Measurements from ENCODE around the gene RAMACL. TPM values are rescaled to one million over a fixed set of nuclear protein-coding genes. Genes with fewer than 3 reads are reported as not detected.

The RAMACL gene
- total RNA-seq, 1 experiment from 2014 or later: 0.77 TPM

DNA sequence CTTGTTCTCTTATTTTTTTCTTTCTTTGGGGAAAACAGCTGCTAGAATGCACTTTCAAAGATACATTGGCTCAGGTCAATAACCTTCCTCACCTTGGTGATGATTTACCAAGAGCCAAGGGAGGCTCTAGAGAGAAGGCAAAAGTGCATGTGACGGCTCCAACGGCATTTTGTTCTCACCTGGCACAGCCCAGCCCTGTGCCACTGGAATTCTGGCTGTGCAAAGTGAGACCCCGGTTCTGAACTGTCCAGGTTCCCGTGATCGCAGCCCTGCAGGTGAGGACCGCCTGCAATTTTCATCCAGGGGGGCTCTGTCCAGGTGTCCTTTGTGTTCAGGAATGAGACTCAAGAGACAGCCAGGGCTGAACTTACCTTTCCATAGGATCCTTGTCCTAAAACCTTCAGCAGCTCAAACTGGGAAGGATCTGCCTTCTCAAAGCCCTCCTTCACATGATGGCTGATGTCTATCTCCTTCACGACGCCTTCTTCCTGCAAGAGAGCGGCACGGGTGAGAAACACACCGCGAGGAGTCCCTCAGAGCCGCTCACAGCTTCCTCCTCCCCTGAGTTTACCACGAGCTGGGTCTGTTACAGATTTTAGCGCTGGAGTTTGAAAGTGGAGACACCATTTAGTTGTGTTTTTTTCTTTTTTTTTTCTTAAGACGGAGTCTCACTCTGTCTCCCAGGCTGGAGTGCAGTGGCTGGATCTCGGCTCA is 48.0 kb downstream of the RAMACL start:
- Histone ChIP-seq H3K4me3 (ENCODE audit: low read depth, low read length, poor library complexity, severe bottlenecking) (no peak overlapping the region), H3K36me3 (ENCODE audit: insufficient read depth, low read length, poor library complexity, severe bottlenecking) (no peaks in the 10 kb centered on the region), H3K27me3 (replicated peaks; ENCODE audit: insufficient read depth, low read depth, low read length, poor library complexity) (no peaks in the 10 kb centered on the region), H3K9me3 (ENCODE audit: low read depth, low read length, poor library complexity, severe bottlenecking) (no peaks in the 10 kb centered on the region), H3K27ac (ENCODE audit: low read depth, low read length, poor library complexity, severe bottlenecking) (no peak overlapping the region), H3K4me1 (ENCODE audit: insufficient read depth, low read length, poor library complexity, severe bottlenecking) (no peaks in the 10 kb centered on the region)
- BruUV-seq (replicated peaks): no TSS peak
- CTCF ChIA-PET: no interaction called here
- no peak for TF ChIP-seq EZH2 (IDR thresholded peaks at IDR 0.05; ENCODE audit: borderline replicate concordance, low read depth, low read length, poor library complexity, severe bottlenecking)
- no peak for TF ChIP-seq CTCF (conservative IDR thresholded peaks at IDR 0.05; ENCODE audit: low read depth, low read length)
- POLR2A ChIA-PET (ENCODE audit: low non-redundant PET): no interaction called here
- intact Hi-C loops (cut with micrococcal nuclease; ENCODE audit: unreplicated experiment): no loop called here
- no peak for DNase-seq (ENCODE audit: low spot score)

- Histone ChIP-seq H3K27me3 (replicated peaks; ENCODE audit: insufficient read depth, low read depth, low read length, poor library complexity) (no peaks in the 10 kb centered on the region), H3K27ac (ENCODE audit: low read depth, low read length, poor library complexity, severe bottlenecking) (no peak overlapping the region), H3K4me1 (ENCODE audit: insufficient read depth, low read length, poor library complexity, severe bottlenecking) (no peaks in the 10 kb centered on the region), H3K9me3 (ENCODE audit: low read depth, low read length, poor library complexity, severe bottlenecking) (no peaks in the 10 kb centered on the region), H3K36me3 (ENCODE audit: insufficient read depth, low read length, poor library complexity, severe bottlenecking) (no peaks in the 10 kb centered on the region), H3K4me3 (ENCODE audit: low read depth, low read length, poor library complexity, severe bottlenecking) (no peak overlapping the region)
- TF ChIP-seq EZH2 (IDR thresholded peaks at IDR 0.05; ENCODE audit: borderline replicate concordance, low read depth, low read length, poor library complexity, severe bottlenecking) (no peak), CTCF (conservative IDR thresholded peaks at IDR 0.05; ENCODE audit: low read depth, low read length) (no peak)
- intact Hi-C loops (cut with micrococcal nuclease; ENCODE audit: unreplicated experiment): no loop called here
- CTCF ChIA-PET: no interaction called here
- POLR2A ChIA-PET (ENCODE audit: low non-redundant PET): no interaction called here
- no TSS peak for BruUV-seq (replicated peaks)
- DNase-seq (ENCODE audit: low spot score): no peak
Measured at GRCh38 chr6:166534658-166535406, 51.6 kb downstream of the RAMACL start.

GRCh38 chr6:166533205-166533824 is 53.2 kb downstream of the RAMACL start:
- H3K4me1 ChIP-seq (ENCODE audit: insufficient read depth, low read length, poor library complexity, severe bottlenecking): no peaks in the 10 kb centered on the region
- no peak overlapping the region for H3K4me3 ChIP-seq (ENCODE audit: low read depth, low read length, poor library complexity, severe bottlenecking)
- no peaks in the 10 kb centered on the region for H3K9me3 ChIP-seq (ENCODE audit: low read depth, low read length, poor library complexity, severe bottlenecking)
- ChIA-PET POLR2A (ENCODE audit: low non-redundant PET) (no interaction called here), CTCF (no interaction called here)
- TF ChIP-seq CTCF (conservative IDR thresholded peaks at IDR 0.05; ENCODE audit: low read depth, low read length) (no peak), EZH2 (IDR thresholded peaks at IDR 0.05; ENCODE audit: borderline replicate concordance, low read depth, low read length, poor library complexity, severe bottlenecking) (no peak)
- no peaks in the 10 kb centered on the region for H3K27me3 ChIP-seq (replicated peaks; ENCODE audit: insufficient read depth, low read depth, low read length, poor library complexity)
- intact Hi-C loops (cut with micrococcal nuclease; ENCODE audit: unreplicated experiment): no loop called here
- H3K36me3 ChIP-seq (ENCODE audit: insufficient read depth, low read length, poor library complexity, severe bottlenecking): no peaks in the 10 kb centered on the region
- DNase-seq (ENCODE audit: low spot score): no peak
- no peak overlapping the region for H3K27ac ChIP-seq (ENCODE audit: low read depth, low read length, poor library complexity, severe bottlenecking)
- BruUV-seq (replicated peaks): no TSS peak

Other genes starting within 250 kb of the RAMACL start
- 52.8 and 62.0 TPM in 2 replicates for gene SFT2D1, start 244.1 kb downstream of the RAMACL start, total RNA-seq (2021)
- gene MPC1, start 203.7 kb downstream of the RAMACL start, total RNA-seq (2021): 34.9 and 35.9 TPM in 2 replicates
- gene RPS6KA2, start 40.6 kb upstream of the RAMACL start, total RNA-seq (2021): 30.1 and 37.8 TPM in 2 replicates

Data from A673 (cell line).